Measurements from ENCODE around the gene C9orf50.

DNA sequence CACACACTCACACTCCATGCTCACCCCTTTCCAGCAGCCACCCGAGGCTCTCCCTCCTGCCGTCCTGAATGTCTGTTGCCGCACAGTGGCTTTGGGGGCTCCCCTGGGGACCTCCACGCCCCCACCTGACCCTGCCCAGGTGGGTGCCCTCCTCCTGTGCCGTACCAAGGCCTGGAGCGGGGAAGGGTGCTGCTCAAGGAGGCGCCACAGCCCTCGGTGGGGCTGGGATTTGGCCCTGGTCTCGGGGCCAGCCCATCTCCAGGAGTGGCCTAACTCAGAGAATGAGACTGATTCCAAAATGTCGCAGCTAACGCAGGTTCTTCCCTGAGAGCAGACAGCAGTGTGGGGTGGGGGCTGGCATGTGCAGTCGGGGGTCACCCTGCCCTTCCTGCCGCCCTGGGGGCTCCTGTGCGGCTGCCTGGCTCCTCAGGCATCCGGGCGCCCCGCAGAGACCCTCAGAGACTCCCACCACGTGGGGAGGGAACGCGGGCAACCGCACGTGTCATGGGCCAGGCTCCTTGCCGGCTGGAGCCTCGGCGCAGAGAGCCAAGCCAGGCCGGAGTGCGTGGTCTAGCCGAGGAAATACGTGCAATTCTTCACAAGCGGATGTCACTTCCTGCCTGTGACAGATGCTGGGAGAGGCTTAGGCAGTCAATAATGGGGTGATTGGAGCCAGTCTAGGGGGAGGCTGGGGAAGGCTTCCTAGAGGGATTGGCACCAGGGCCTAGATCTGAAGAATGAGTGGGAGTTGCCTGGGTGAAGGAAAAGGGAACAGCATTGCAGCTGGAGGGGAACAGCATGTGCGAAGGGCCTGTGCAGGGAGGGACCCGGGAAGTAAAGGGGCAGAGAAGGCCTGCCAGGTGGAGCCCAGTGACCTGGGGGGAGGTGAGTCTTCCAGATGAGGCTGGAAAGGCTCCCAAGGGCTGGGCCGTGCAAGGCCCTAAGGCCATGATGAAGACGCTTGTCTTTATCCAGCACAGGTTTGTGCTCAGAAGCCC, 44.1 kb downstream of the C9orf50 start:
- TF ChIP-seq SIN3A (IDR thresholded peaks at IDR 0.05; ENCODE audit: borderline replicate concordance, insufficient read depth, low read depth, low read length) = no peak
- TF ChIP-seq, protein P1, sequence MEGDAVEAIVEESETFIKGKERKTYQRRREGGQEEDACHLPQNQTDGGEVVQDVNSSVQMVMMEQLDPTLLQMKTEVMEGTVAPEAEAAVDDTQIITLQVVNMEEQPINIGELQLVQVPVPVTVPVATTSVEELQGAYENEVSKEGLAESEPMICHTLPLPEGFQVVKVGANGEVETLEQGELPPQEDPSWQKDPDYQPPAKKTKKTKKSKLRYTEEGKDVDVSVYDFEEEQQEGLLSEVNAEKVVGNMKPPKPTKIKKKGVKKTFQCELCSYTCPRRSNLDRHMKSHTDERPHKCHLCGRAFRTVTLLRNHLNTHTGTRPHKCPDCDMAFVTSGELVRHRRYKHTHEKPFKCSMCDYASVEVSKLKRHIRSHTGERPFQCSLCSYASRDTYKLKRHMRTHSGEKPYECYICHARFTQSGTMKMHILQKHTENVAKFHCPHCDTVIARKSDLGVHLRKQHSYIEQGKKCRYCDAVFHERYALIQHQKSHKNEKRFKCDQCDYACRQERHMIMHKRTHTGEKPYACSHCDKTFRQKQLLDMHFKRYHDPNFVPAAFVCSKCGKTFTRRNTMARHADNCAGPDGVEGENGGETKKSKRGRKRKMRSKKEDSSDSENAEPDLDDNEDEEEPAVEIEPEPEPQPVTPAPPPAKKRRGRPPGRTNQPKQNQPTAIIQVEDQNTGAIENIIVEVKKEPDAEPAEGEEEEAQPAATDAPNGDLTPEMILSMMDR (IDR thresholded peaks at IDR 0.05) = no peak
- TF ChIP-seq, protein P2, sequence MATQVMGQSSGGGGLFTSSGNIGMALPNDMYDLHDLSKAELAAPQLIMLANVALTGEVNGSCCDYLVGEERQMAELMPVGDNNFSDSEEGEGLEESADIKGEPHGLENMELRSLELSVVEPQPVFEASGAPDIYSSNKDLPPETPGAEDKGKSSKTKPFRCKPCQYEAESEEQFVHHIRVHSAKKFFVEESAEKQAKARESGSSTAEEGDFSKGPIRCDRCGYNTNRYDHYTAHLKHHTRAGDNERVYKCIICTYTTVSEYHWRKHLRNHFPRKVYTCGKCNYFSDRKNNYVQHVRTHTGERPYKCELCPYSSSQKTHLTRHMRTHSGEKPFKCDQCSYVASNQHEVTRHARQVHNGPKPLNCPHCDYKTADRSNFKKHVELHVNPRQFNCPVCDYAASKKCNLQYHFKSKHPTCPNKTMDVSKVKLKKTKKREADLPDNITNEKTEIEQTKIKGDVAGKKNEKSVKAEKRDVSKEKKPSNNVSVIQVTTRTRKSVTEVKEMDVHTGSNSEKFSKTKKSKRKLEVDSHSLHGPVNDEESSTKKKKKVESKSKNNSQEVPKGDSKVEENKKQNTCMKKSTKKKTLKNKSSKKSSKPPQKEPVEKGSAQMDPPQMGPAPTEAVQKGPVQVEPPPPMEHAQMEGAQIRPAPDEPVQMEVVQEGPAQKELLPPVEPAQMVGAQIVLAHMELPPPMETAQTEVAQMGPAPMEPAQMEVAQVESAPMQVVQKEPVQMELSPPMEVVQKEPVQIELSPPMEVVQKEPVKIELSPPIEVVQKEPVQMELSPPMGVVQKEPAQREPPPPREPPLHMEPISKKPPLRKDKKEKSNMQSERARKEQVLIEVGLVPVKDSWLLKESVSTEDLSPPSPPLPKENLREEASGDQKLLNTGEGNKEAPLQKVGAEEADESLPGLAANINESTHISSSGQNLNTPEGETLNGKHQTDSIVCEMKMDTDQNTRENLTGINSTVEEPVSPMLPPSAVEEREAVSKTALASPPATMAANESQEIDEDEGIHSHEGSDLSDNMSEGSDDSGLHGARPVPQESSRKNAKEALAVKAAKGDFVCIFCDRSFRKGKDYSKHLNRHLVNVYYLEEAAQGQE (IDR thresholded peaks at IDR 0.05; ENCODE audit: insufficient read depth in 1 of 2, low read depth in 2 of 2, low read length in 1 of 2) = no peak
- no peak for TF ChIP-seq POLR2AphosphoS5 (IDR thresholded peaks at IDR 0.05; ENCODE audit: low read depth, low read length)
- TF ChIP-seq TCF7L2 (IDR thresholded peaks at IDR 0.05; ENCODE audit: low read depth, low read length) = no peak

All from Panc1 (cell line).